H1 (cell line): ENCODE measurements around the gene ATE1. TPM values are rescaled to one million over a fixed set of nuclear protein-coding genes. Genes with fewer than 3 reads are reported as not detected.

ENCODE experiments used
- CTCF ChIA-PET: fragments of 300-600 bp; sonication (Branson Sonifier 250); formaldehyde crosslinking; loops from one replicate; lab custom pipeline; 2021; ENCODE audit not compliant: partially characterized antibody; lab: Charles Lee
- POLR2A ChIA-PET: fragments of 300-600 bp; sonication (Branson Sonifier 250); formaldehyde crosslinking; loops from one replicate; lab custom pipeline; 2021; ENCODE audit warnings: inconsistent platforms; ENCODE audit not compliant: partially characterized antibody; lab: Charles Lee
- DNase-seq, 2 experiments: peaks; one replicate each; pipeline versions ENCODE4 v3.0.0 to v3.0.0-alpha.2; 2010 to 2022; ENCODE audit warnings: low spot score in 2 of 2, low read depth in 1 of 2, mixed read lengths in 1 of 2
- FAIRE-seq: peaks from 2 replicates; lab custom pipeline; 2011; peaks lifted over from hg19 to GRCh38; lab: Jason Lieb, UNC
- H2AFZ ChIP-seq: 2 replicates; pipeline ENCODE4 v1.8.1; 2012; ENCODE audit warnings: low read length, inconsistent platforms
- H2AK5ac ChIP-seq: 2 replicates; pipeline ENCODE4 v1.6.1; 2013; ENCODE audit warnings: low read depth, low read length
- H2BK120ac ChIP-seq: replicated peaks from 2 replicates; pipeline ENCODE3; 2013; ENCODE audit warnings: low read depth, low read length, inconsistent platforms
- H2BK12ac ChIP-seq: 2 replicates; pipeline ENCODE4 v1.6.1; 2013; ENCODE audit warnings: low read depth, low read length
- H2BK15ac ChIP-seq: 2 replicates; pipeline ENCODE4 v1.6.1; 2013; ENCODE audit warnings: low read length
- H2BK20ac ChIP-seq: 2 replicates; pipeline ENCODE4 v1.6.1; 2013; ENCODE audit warnings: low read length
- H2BK5ac ChIP-seq: 2 replicates; pipeline ENCODE4 v1.6.1; 2013; ENCODE audit warnings: low read depth, low read length
- H3K14ac ChIP-seq: 2 replicates; pipeline ENCODE4 v1.6.1; 2013; ENCODE audit warnings: inconsistent platforms; ENCODE audit not compliant: insufficient read length
- H3K18ac ChIP-seq: 2 replicates; pipeline ENCODE4 v1.6.1; 2013; ENCODE audit warnings: low read length; ENCODE audit errors: extremely low read depth
- H3K23ac ChIP-seq: 2 replicates; pipeline ENCODE4 v1.6.1; 2013; ENCODE audit warnings: inconsistent platforms; ENCODE audit not compliant: insufficient read length
- H3K23me2 ChIP-seq: 2 replicates; pipeline ENCODE4 v1.6.1; 2013; ENCODE audit warnings: low read depth, low read length
- H3K27ac ChIP-seq: 2 replicates; pipeline ENCODE4 v1.6.1; 2011; ENCODE audit warnings: low read depth, low read length, inconsistent platforms
- H3K27me3 ChIP-seq, 4 experiments: replicated peaks in 1 of 4; 1 replicate in 1 of 4; 2 replicates in 3 of 4; pipeline versions ENCODE4 v1.6.1 to v1.8.1; 2011 to 2013; ENCODE audit warnings: low read length in 3 of 4, mild to moderate bottlenecking in 3 of 4, inconsistent platforms in 2 of 4, mixed read lengths in 2 of 4, moderate library complexity in 1 of 4; ENCODE audit not compliant: control insufficient read depth in 3 of 4, insufficient read depth in 3 of 4; ENCODE audit errors: extremely low read depth in 1 of 4
- H3K36me3 ChIP-seq, 4 experiments: 2 replicates each; pipeline versions ENCODE4 v1.6.1 to v1.8.1; 2011 to 2013; ENCODE audit warnings: mild to moderate bottlenecking in 4 of 4, low read length in 3 of 4, moderate library complexity in 2 of 4, control low read depth in 1 of 4, inconsistent platforms in 1 of 4; ENCODE audit not compliant: insufficient read depth in 4 of 4, control insufficient read depth in 2 of 4
- H3K4ac ChIP-seq: replicated peaks from 2 replicates; pipeline ENCODE3; 2013; ENCODE audit warnings: low read length, low read depth, mixed read lengths, inconsistent platforms; ENCODE audit not compliant: insufficient read length
- H3K4me1 ChIP-seq, 4 experiments: replicated peaks in 1 of 4; 1 replicate in 1 of 4; 2 replicates in 3 of 4; pipeline versions ENCODE4 v1.6.1 to v1.8.1; 2011 to 2013; ENCODE audit warnings: low read length in 3 of 4, inconsistent platforms in 2 of 4, mixed read lengths in 1 of 4; ENCODE audit not compliant: insufficient read depth in 4 of 4, control insufficient read depth in 3 of 4
- H3K4me2 ChIP-seq, 2 experiments: 2 replicates each; pipeline versions ENCODE4 v1.6.1 to v1.8.1; 2011 to 2013; ENCODE audit warnings: low read depth in 2 of 2, low read length in 2 of 2, control low read depth in 1 of 2, inconsistent platforms in 1 of 2, mild to moderate bottlenecking in 1 of 2; ENCODE audit not compliant: insufficient read depth in 1 of 2
- H3K4me3 ChIP-seq, 4 experiments: fragments of 200-600, 300-600 bp in 1 of 4; sonication (generic), shearing (Covaris generic), sonication (Bioruptor Twin) in 1 of 4; 2 replicates each; pipeline versions ENCODE4 v1.5.1 to v1.8.1; 2011 to 2016; ENCODE audit warnings: low read length in 4 of 4, low read depth in 3 of 4, control low read depth in 2 of 4, inconsistent platforms in 2 of 4, mild to moderate bottlenecking in 2 of 4, mixed read lengths in 1 of 4, moderate library complexity in 1 of 4; ENCODE audit not compliant: insufficient read depth in 2 of 4; ENCODE audit errors: extremely low read depth in 1 of 4
- H3K56ac ChIP-seq: replicated peaks from 2 replicates; pipeline ENCODE3; 2013; ENCODE audit warnings: low read depth, mild to moderate bottlenecking, mixed read lengths, low read length, inconsistent platforms; ENCODE audit not compliant: insufficient read length
- H3K79me1 ChIP-seq: 2 replicates; pipeline ENCODE4 v1.6.1; 2013; ENCODE audit warnings: low read depth, low read length, control low read depth
- H3K79me2 ChIP-seq, 2 experiments: 2 replicates each; pipeline versions ENCODE4 v1.6.1 to v1.8.1; 2012 to 2013; ENCODE audit warnings: low read length in 2 of 2, mild to moderate bottlenecking in 2 of 2, inconsistent platforms in 1 of 2; ENCODE audit not compliant: insufficient read depth in 2 of 2, control insufficient read depth in 1 of 2
- H3K9ac ChIP-seq, 4 experiments: replicated peaks in 1 of 4; 1 replicate in 1 of 4; 2 replicates in 3 of 4; pipeline versions ENCODE4 v1.6.1 to v1.8.1; 2011 to 2013; ENCODE audit warnings: low read depth in 3 of 4, low read length in 3 of 4, control low read depth in 2 of 4, mild to moderate bottlenecking in 2 of 4, moderate library complexity in 2 of 4, inconsistent platforms in 1 of 4; ENCODE audit errors: extremely low read depth in 1 of 4
- H3K9me3 ChIP-seq, 2 experiments: 2 replicates each; pipeline versions ENCODE4 v1.6.1 to v1.8.1; 2012 to 2013; ENCODE audit warnings: mild to moderate bottlenecking in 2 of 2, moderate library complexity in 2 of 2, control low read depth in 1 of 2, inconsistent platforms in 1 of 2, low read depth in 1 of 2, low read length in 1 of 2, mixed read lengths in 1 of 2; ENCODE audit not compliant: insufficient read depth in 2 of 2
- H4K20me1 ChIP-seq, 2 experiments: replicated peaks in 1 of 2; 2 replicates each; pipeline versions ENCODE3 to v1.8.1; 2011 to 2013; ENCODE audit warnings: inconsistent platforms in 2 of 2, low read length in 2 of 2, mild to moderate bottlenecking in 1 of 2; ENCODE audit not compliant: insufficient read depth in 2 of 2, control insufficient read depth in 1 of 2
- H4K5ac ChIP-seq: 2 replicates; pipeline ENCODE4 v1.6.1; 2013; ENCODE audit warnings: low read length, low read depth, mixed read lengths, inconsistent platforms; ENCODE audit not compliant: insufficient read length
- H4K8ac ChIP-seq: 2 replicates; pipeline ENCODE4 v1.8.0; 2013; ENCODE audit warnings: mild to moderate bottlenecking, moderate library complexity, low read length, inconsistent platforms; ENCODE audit not compliant: insufficient read depth; ENCODE audit errors: extremely low read depth
- H4K91ac ChIP-seq: replicated peaks from 2 replicates; pipeline ENCODE3; 2013; ENCODE audit warnings: low read length, mixed read lengths, inconsistent platforms; ENCODE audit not compliant: insufficient read length
- RAD21 ChIP-seq, 2 experiments: IDR thresholded peaks in 1 of 2; conservative IDR thresholded peaks in 1 of 2; 2 replicates each; pipeline ENCODE4 v1.6.1; 2011; ENCODE audit warnings: low read depth in 2 of 2, low read length in 2 of 2, improper control_type of control experiment in 1 of 2, inconsistent platforms in 1 of 2, mild to moderate bottlenecking in 1 of 2, moderate library complexity in 1 of 2
- SIN3A ChIP-seq, 2 experiments: IDR thresholded peaks in 1 of 2; conservative IDR thresholded peaks in 1 of 2; 2 replicates each; pipeline ENCODE4 v1.6.1; 2011 to 2012; ENCODE audit warnings: low read length in 2 of 2, improper control_type of control experiment in 1 of 2, low read depth in 1 of 2, mild to moderate bottlenecking in 1 of 2
- SP1 ChIP-seq: IDR thresholded peaks from 2 replicates; pipeline ENCODE4 v1.6.1; 2011; ENCODE audit warnings: low read depth, low read length
- WGBS, 2 experiments: shearing (Covaris generic) in 1 of 2; methylation state at CpG; one replicate each; pipeline versions ENCODE4 v1.1.6 to v1.1.7; 2013 to 2015; ENCODE audit warnings: low lambda C conversion rate in 2 of 2, mixed read lengths in 2 of 2, inconsistent platforms in 1 of 2, low coverage in 1 of 2, missing lambda C conversion rate in 1 of 2; ENCODE audit not compliant: insufficient replicate concordance in 2 of 2, insufficient coverage in 1 of 2, insufficient read length in 1 of 2; ENCODE audit errors: extremely low coverage in 1 of 2, missing lambda C conversion rate in 1 of 2; 5-methylcytosine and 5-hydroxymethylcytosine counted together
- polyA plus RNA-seq, 7 experiments: library from polyadenylated mRNA; depleted of rRNA in 3 of 7; stranded (reverse) in 5 of 7; unstranded in 2 of 7; fragments of >200 nt in 5 of 7; fragments of 200-250 nt in 2 of 7; gene quantifications; 1 replicate in 5 of 7; 2 replicates in 1 of 7; 4 replicates in 1 of 7; pipeline versions ENCODE4 v1.2.1 to v1.2.3, GENCODE V29; 2011 to 2013; ENCODE audit warnings: missing spikeins in 2 of 7, mixed read lengths in 2 of 7
- total RNA-seq: library from RNA; stranded (reverse); fragmentation: NEBNext Ultra II Directional; extraction: Animal tissue kit (Norgen Biotek cat#: 25700); gene quantifications from 2 replicates; pipeline ENCODE4 v1.2.1, GENCODE V29; 2021
- TF ChIP-seq, protein P1 (sequence below), 3 experiments: IDR thresholded peaks; 1 replicate in 2 of 3; 2 replicates in 1 of 3; pipeline versions ENCODE4 v1.5.1 to v1.6.1; 2011; ENCODE audit warnings: low read length in 3 of 3, mild to moderate bottlenecking in 3 of 3, inconsistent platforms in 2 of 3, low read depth in 1 of 3, moderate library complexity in 1 of 3; ENCODE audit not compliant: insufficient read depth in 1 of 3; ENCODE audit errors: control extremely low read depth in 1 of 3

ATE1 gene
- total and polyA plus RNA-seq, 2 of the 8 experiments (the other 6 are each of a cell fraction or from before 2014, with no cell fraction given) = 8.8 to 26.9 TPM

- H4K5ac ChIP-seq = no peak overlapping the region
- peak; percentile 82 for FAIRE-seq
- no peak overlapping the region for H4K8ac ChIP-seq
- no peak overlapping the region for H3K4me2 ChIP-seq
- H3K79me2 ChIP-seq = no peaks in the 10 kb centered on the region
- no peak overlapping the region for H2BK5ac ChIP-seq
- no peak overlapping the region for H2BK12ac ChIP-seq
- no peaks in the 10 kb centered on the region for H3K23me2 ChIP-seq
- H2BK15ac ChIP-seq = no peak overlapping the region
- peaks cover 0 to 8% (median 0%) of the 10 kb centered on the region in 4 experiments; a peak in 1 of 7 replicates for H3K4me1 ChIP-seq
- H3K79me1 ChIP-seq = no peaks in the 10 kb centered on the region
- TF ChIP-seq RAD21 (IDR thresholded peaks at IDR 0.05 in 1 of 2, conservative IDR thresholded peaks at IDR 0.05 in 1 of 2; ENCODE audit: low read depth in 2 of 2, low read length in 2 of 2) (peak; percentile 49 to 65), SIN3A (conservative IDR thresholded peaks at IDR 0.05 in 1 of 2, IDR thresholded peaks at IDR 0.05 in 1 of 2; ENCODE audit: low read depth in 1 of 2, low read length in 2 of 2) (no peak), SP1 (no peak)
- TF ChIP-seq, protein P1, sequence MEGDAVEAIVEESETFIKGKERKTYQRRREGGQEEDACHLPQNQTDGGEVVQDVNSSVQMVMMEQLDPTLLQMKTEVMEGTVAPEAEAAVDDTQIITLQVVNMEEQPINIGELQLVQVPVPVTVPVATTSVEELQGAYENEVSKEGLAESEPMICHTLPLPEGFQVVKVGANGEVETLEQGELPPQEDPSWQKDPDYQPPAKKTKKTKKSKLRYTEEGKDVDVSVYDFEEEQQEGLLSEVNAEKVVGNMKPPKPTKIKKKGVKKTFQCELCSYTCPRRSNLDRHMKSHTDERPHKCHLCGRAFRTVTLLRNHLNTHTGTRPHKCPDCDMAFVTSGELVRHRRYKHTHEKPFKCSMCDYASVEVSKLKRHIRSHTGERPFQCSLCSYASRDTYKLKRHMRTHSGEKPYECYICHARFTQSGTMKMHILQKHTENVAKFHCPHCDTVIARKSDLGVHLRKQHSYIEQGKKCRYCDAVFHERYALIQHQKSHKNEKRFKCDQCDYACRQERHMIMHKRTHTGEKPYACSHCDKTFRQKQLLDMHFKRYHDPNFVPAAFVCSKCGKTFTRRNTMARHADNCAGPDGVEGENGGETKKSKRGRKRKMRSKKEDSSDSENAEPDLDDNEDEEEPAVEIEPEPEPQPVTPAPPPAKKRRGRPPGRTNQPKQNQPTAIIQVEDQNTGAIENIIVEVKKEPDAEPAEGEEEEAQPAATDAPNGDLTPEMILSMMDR (IDR thresholded peaks at IDR 0.05; ENCODE audit: control extremely low read depth in 1 of 3, insufficient read depth in 1 of 3, low read depth in 1 of 3, low read length in 3 of 3) = peak; percentile 30 to 69 (median 52)
- TF ChIP-seq, all 59 proteins: peak for 2
- Histone ChIP-seq H4K20me1 (no peaks in the 10 kb centered on the region), H3K27ac (no peak overlapping the region), H3K4ac (no peak overlapping the region), H2BK120ac (no peak overlapping the region), H2AK5ac (no peak overlapping the region), H3K4me3 (no peak overlapping the region), H3K18ac (no peak overlapping the region), H3K9ac (no peak overlapping the region), H4K91ac (peak overlapping the region; percentile 15), H3K36me3 (no peaks in the 10 kb centered on the region), H3K23ac (no peak overlapping the region), H2BK20ac (no peak overlapping the region), H3K56ac (no peak overlapping the region), H3K14ac (no peak overlapping the region), H2AFZ (no peak overlapping the region), H3K9me3 (no peaks in the 10 kb centered on the region), H3K27me3 (no peaks in the 10 kb centered on the region)
- DNase-seq = peak; percentile 29 to 95
- ChIA-PET POLR2A (interaction anchor here (0.6 to 1.7 kb wide), 2 partner anchors 8 to 231 kb away, joined by 3 to 4 read pairs; partner anchors contain the start of gene ATE1), CTCF (interaction anchor here (0.6 to 5.1 kb wide), 45 partner anchors 9 to 1031 kb away, joined by 3 to 53 read pairs (median 4); partner anchors contain the start of gene FGFR2)
- 95% methylated on average over 3 of the region's 3 CpGs; no CpG with 5 or more reads in 1 of the 2 experiments for WGBS, 2 experiments
These were observed 231.0 kb downstream of the ATE1 start for GRCh38 chr10:121696854-121697253.
